NCI-H146 treated with DMSO at 0.1 percent for 48 hours (cell line): ENCODE results near the gene POU3F3.

Experiments
- DNase-seq: peaks from one replicate; lab custom pipeline; 2025; ENCODE audit not compliant: unreplicated experiment; lab: John Stamatoyannopoulos, UW

POU3F3 gene

GRCh38 chr2:104872866-104873688 is 19.2 kb downstream of the POU3F3 start:
- no peak for DNase-seq

GRCh38 chr2:104873689-104874054 is 19.8 kb downstream of the POU3F3 start:
- no peak for DNase-seq

- DNase-seq, result no peak
Observed at GRCh38 chr2:104874230-104874629, 20.3 kb downstream of the POU3F3 start.

- no peak for DNase-seq
Observed at GRCh38 chr2:104875262-104875661, 21.3 kb downstream of the POU3F3 start.

- no peak for DNase-seq
Observed at GRCh38 chr2:104876606-104877570, 23.0 kb downstream of the POU3F3 start.

- DNase-seq, result no peak
Observed at GRCh38 chr2:104878863-104879512, 25.1 kb downstream of the POU3F3 start.

GRCh38 chr2:104880076-104880475 is 26.2 kb downstream of the POU3F3 start:
- DNase-seq, result no peak

GRCh38 chr2:104883357-104883756 is 29.4 kb downstream of the POU3F3 start:
- no peak for DNase-seq

- DNase-seq, result no peak
Observed at GRCh38 chr2:104885119-104885782, 31.3 kb downstream of the POU3F3 start.

GRCh38 chr2:104887676-104888075 is 33.8 kb downstream of the POU3F3 start:
- no peak for DNase-seq

- DNase-seq, result no peak
Observed at GRCh38 chr2:104888489-104889258, 34.8 kb downstream of the POU3F3 start.

- DNase-seq, result no peak
Observed at GRCh38 chr2:104889291-104889959, 35.5 kb downstream of the POU3F3 start.

GRCh38 chr2:104889960-104890684 is 36.2 kb downstream of the POU3F3 start:
- no peak for DNase-seq

- DNase-seq, result no peak
Observed at GRCh38 chr2:104890685-104891069, 36.8 kb downstream of the POU3F3 start.

GRCh38 chr2:104891145-104891544 is 37.2 kb downstream of the POU3F3 start:
- DNase-seq, result no peak

- DNase-seq, result no peak
Observed at GRCh38 chr2:104896446-104896845, 42.5 kb downstream of the POU3F3 start.

- DNase-seq, result no peak
Observed at GRCh38 chr2:104897515-104898184, 43.7 kb downstream of the POU3F3 start.

- DNase-seq, result no peak
Observed at GRCh38 chr2:104900608-104901007, 46.7 kb downstream of the POU3F3 start.
